Keratinocyte (primary cell): ENCODE measurements around the gene PITPNC1. TPM values are rescaled to one million over a fixed set of nuclear protein-coding genes. Genes with fewer than 3 reads are reported as not detected.

Experiments used
- DNase-seq: peaks from one replicate; pipeline ENCODE4 v3.0.0-alpha.2; 2011; ENCODE audit warnings: low read depth, missing footprints, low spot score
- FAIRE-seq: peaks from 2 replicates; lab custom pipeline; 2011; peaks lifted over from hg19 to GRCh38; lab: Jason Lieb, UNC
- H2AFZ ChIP-seq: 2 replicates; pipeline ENCODE4 v1.6.0; 2012; ENCODE audit warnings: low read length, control low read depth, inconsistent platforms; ENCODE audit not compliant: control insufficient read depth
- H3K27ac ChIP-seq: 2 replicates; pipeline ENCODE4 v1.5.1; 2011; ENCODE audit warnings: low read length; ENCODE audit not compliant: control insufficient read depth, insufficient read depth
- H3K27me3 ChIP-seq: 3 replicates; pipeline ENCODE4 v1.6.0; 2011; ENCODE audit warnings: low read length; ENCODE audit not compliant: control insufficient read depth, insufficient read depth; ENCODE audit errors: extremely low read depth
- H3K36me3 ChIP-seq, 2 experiments: 2 replicates in 1 of 2; 3 replicates in 1 of 2; pipeline ENCODE4 v1.5.1; 2011; ENCODE audit warnings: low read length in 2 of 2, mild to moderate bottlenecking in 1 of 2; ENCODE audit not compliant: control insufficient read depth in 2 of 2, insufficient read depth in 2 of 2; ENCODE audit errors: extremely low read depth in 1 of 2
- H3K4me1 ChIP-seq: 3 replicates; pipeline ENCODE4 v1.5.1; 2011; ENCODE audit warnings: low read length; ENCODE audit not compliant: control insufficient read depth, insufficient read depth; ENCODE audit errors: extremely low read depth
- H3K4me2 ChIP-seq: 3 replicates; pipeline ENCODE4 v1.6.0; 2011; ENCODE audit warnings: low read depth, low read length; ENCODE audit not compliant: control insufficient read depth, insufficient read depth; ENCODE audit errors: extremely low read depth
- H3K4me3 ChIP-seq, 3 experiments: fragments of 200-600 bp in 1 of 3; sonication (generic) in 1 of 3; 2 replicates in 2 of 3; 3 replicates in 1 of 3; pipeline ENCODE4 v1.5.1; 2011 to 2016; ENCODE audit warnings: low read length in 3 of 3, mild to moderate bottlenecking in 3 of 3, control low read depth in 2 of 3, inconsistent platforms in 1 of 3, low read depth in 1 of 3, mixed read lengths in 1 of 3, mixed run types in 1 of 3, moderate library complexity in 1 of 3; ENCODE audit not compliant: control insufficient read depth in 2 of 3, insufficient read depth in 2 of 3; ENCODE audit errors: extremely low read depth in 1 of 3
- H3K79me2 ChIP-seq: 2 replicates; pipeline ENCODE4 v1.6.0; 2012; ENCODE audit warnings: low read length; ENCODE audit not compliant: control insufficient read depth, insufficient read depth
- H3K9ac ChIP-seq: 3 replicates; pipeline ENCODE4 v1.6.0; 2011; ENCODE audit warnings: low read length; ENCODE audit not compliant: control insufficient read depth, insufficient read depth; ENCODE audit errors: extremely low read depth
- H3K9me1 ChIP-seq: 3 replicates; pipeline ENCODE4 v1.6.0; 2011; ENCODE audit warnings: low read length; ENCODE audit not compliant: control insufficient read depth, insufficient read depth; ENCODE audit errors: extremely low read depth
- H3K9me3 ChIP-seq: 2 replicates; pipeline ENCODE4 v1.5.1; 2012; ENCODE audit warnings: low read depth, low read length; ENCODE audit not compliant: control insufficient read depth
- H4K20me1 ChIP-seq: 3 replicates; pipeline ENCODE4 v1.6.0; 2011; ENCODE audit warnings: low read length; ENCODE audit not compliant: control insufficient read depth, insufficient read depth; ENCODE audit errors: extremely low read depth
- CTCF ChIP-seq, 3 experiments: IDR thresholded peaks in 1 of 3; conservative IDR thresholded peaks in 1 of 3; optimal IDR thresholded peaks in 1 of 3; 2 replicates in 2 of 3; 3 replicates in 1 of 3; pipeline versions ENCODE3 to v1.5.1; 2011; ENCODE audit warnings: low read length in 3 of 3, mild to moderate bottlenecking in 3 of 3, moderate library complexity in 2 of 3, control low read depth in 1 of 3, inconsistent platforms in 1 of 3; ENCODE audit not compliant: insufficient read depth in 2 of 3; ENCODE audit errors: extremely low read depth in 1 of 3
- EZH2 ChIP-seq: IDR thresholded peaks from one replicate; pipeline ENCODE4 v1.6.1; 2012; ENCODE audit warnings: inconsistent platforms, mild to moderate bottlenecking, low read length, moderate library complexity
- dilution Hi-C: fragments of 300-500 bp; cut with MboI; formaldehyde crosslinking; loops from one replicate; pipeline ENCODE4 v1.7.0; 2020; ENCODE audit warnings: low sequenced_read_pairs; ENCODE audit not compliant: extremely low pct_ligation_motif_present
- polyA plus RNA-seq, 5 experiments: library from polyadenylated mRNA; depleted of rRNA in 3 of 5; stranded (reverse) in 3 of 5; stranded (forward) in 1 of 5; unstranded in 1 of 5; fragments of >200 nt; gene quantifications; 1 replicate in 1 of 5; 2 replicates in 3 of 5; 3 replicates in 1 of 5; pipeline versions ENCODE4 v1.2.1 to v1.2.3, GENCODE V29; 2011 to 2012; ENCODE audit warnings: missing spikeins in 2 of 5, low read depth in 1 of 5, low replicate concordance in 1 of 5

PITPNC1 gene
- polyA plus RNA-seq, 1 donor (not counting 4 experiments of a cell fraction or from before 2014, with no cell fraction given) = 24.8 TPM

GRCh38 chr17:67523101-67523500 is 146.0 kb downstream of the PITPNC1 start:
- DNase-seq = no peak
- Histone ChIP-seq H3K4me1 (no peaks in the 10 kb centered on the region), H3K9me3 (no peaks in the 10 kb centered on the region), H3K79me2 (no peaks in the 10 kb centered on the region), H3K4me2 (no peak overlapping the region), H3K27me3 (no peaks in the 10 kb centered on the region), H3K4me3 (no peak overlapping the region), H3K36me3 (peaks cover 0 to 1% of the 10 kb centered on the region in 2 experiments), H3K9me1 (no peaks in the 10 kb centered on the region), H3K9ac (no peak overlapping the region), H2AFZ (no peak overlapping the region), H4K20me1 (no peaks in the 10 kb centered on the region), H3K27ac (no peak overlapping the region)
- no peak for FAIRE-seq
- TF ChIP-seq EZH2 = no peak
- TF ChIP-seq CTCF (optimal IDR thresholded peaks at IDR 0.05 in 1 of 3, IDR thresholded peaks at IDR 0.05 in 1 of 3, conservative IDR thresholded peaks at IDR 0.05 in 1 of 3; ENCODE audit: extremely low read depth in 1 of 3, insufficient read depth in 2 of 3, low read length in 3 of 3) = no peak
- dilution Hi-C loops = no loop called here

- Histone ChIP-seq H3K4me3 (no peak overlapping the region), H3K9me1 (no peaks in the 10 kb centered on the region), H4K20me1 (no peaks in the 10 kb centered on the region), H3K27ac (no peak overlapping the region), H3K9me3 (no peaks in the 10 kb centered on the region), H3K27me3 (no peaks in the 10 kb centered on the region), H3K4me2 (no peak overlapping the region), H3K36me3 (peaks cover 0 to 4% of the 10 kb centered on the region in 2 experiments), H3K9ac (no peak overlapping the region), H3K4me1 (no peaks in the 10 kb centered on the region), H2AFZ (no peak overlapping the region), H3K79me2 (no peaks in the 10 kb centered on the region)
- TF ChIP-seq EZH2 (no peak), CTCF (optimal IDR thresholded peaks at IDR 0.05 in 1 of 3, IDR thresholded peaks at IDR 0.05 in 1 of 3, conservative IDR thresholded peaks at IDR 0.05 in 1 of 3; ENCODE audit: extremely low read depth in 1 of 3, insufficient read depth in 2 of 3, low read length in 3 of 3) (no peak)
- dilution Hi-C loops = no loop called here
- FAIRE-seq (no peak), DNase-seq (no peak)
Measured at GRCh38 chr17:67525239-67526135, 148.4 kb downstream of the PITPNC1 start.
